IPS-15b (cell line): ENCODE data around the gene PPIL6.
A peak's percentile ranks its signal among the peaks of the same experiment; 100 is the strongest.
"Not testable (repeated sequence)": the region's sequence is repeated elsewhere in the genome, so short reads cannot be mapped to it uniquely, and the experiment has no call there.

Source experiments
- H3K27me3 ChIP-seq: one replicate; pipeline ENCODE4 v1.6.1; 2013; ENCODE audit warnings: low read length; ENCODE audit not compliant: control insufficient read depth, insufficient read depth
- H3K36me3 ChIP-seq: one replicate; pipeline ENCODE4 v1.6.1; 2013; ENCODE audit warnings: low read length; ENCODE audit not compliant: control insufficient read depth, insufficient read depth
- H3K4me1 ChIP-seq: one replicate; pipeline ENCODE4 v1.6.1; 2013; ENCODE audit warnings: mild to moderate bottlenecking, low read length; ENCODE audit not compliant: control insufficient read depth, insufficient read depth
- H3K4me3 ChIP-seq: one replicate; pipeline ENCODE4 v1.5.1; 2013; ENCODE audit warnings: low read depth, low read length
- H3K9ac ChIP-seq: one replicate; pipeline ENCODE4 v1.6.1; 2013; ENCODE audit warnings: low read depth, mild to moderate bottlenecking, low read length
- H3K9me3 ChIP-seq: one replicate; pipeline ENCODE4 v1.6.1; 2013; ENCODE audit warnings: mild to moderate bottlenecking, low read length; ENCODE audit not compliant: control insufficient read depth, insufficient read depth

PPIL6 gene

GRCh38 chr6:109461733-109462526, 21.5 kb upstream of the PPIL6 start:
- Histone ChIP-seq H3K36me3 (peaks cover 20% of the 10 kb centered on the region), H3K9me3 (no peaks in the 10 kb centered on the region), H3K27me3 (no peaks in the 10 kb centered on the region), H3K4me3 (no peak overlapping the region), H3K4me1 (peaks cover 16% of the 10 kb centered on the region), H3K9ac (no peak overlapping the region)

- Histone ChIP-seq H3K4me1 (peaks cover 23% of the 10 kb centered on the region), H3K36me3 (peaks cover 18% of the 10 kb centered on the region)
- not testable (repeated sequence) for H3K9ac ChIP-seq, H3K27me3 ChIP-seq, H3K4me3 ChIP-seq, H3K9me3 ChIP-seq
Measured at GRCh38 chr6:109461205-109461604, 20.8 kb upstream of the PPIL6 start.

GRCh38 chr6:109460161-109460829, 19.9 kb upstream of the PPIL6 start:
- Histone ChIP-seq H3K4me1 (peaks cover 23% of the 10 kb centered on the region), H3K9me3 (no peaks in the 10 kb centered on the region), H3K36me3 (peaks cover 10% of the 10 kb centered on the region), H3K4me3 (no peak overlapping the region), H3K27me3 (no peaks in the 10 kb centered on the region), H3K9ac (no peak overlapping the region)

GRCh38 chr6:109458774-109459531, 18.5 kb upstream of the PPIL6 start:
- Histone ChIP-seq H3K36me3 (peaks cover 10% of the 10 kb centered on the region), H3K9me3 (no peaks in the 10 kb centered on the region), H3K9ac (no peak overlapping the region)

GRCh38 chr6:109457562-109457996, 17.2 kb upstream of the PPIL6 start:
- Histone ChIP-seq H3K27me3 (no peaks in the 10 kb centered on the region), H3K36me3 (peaks cover 18% of the 10 kb centered on the region), H3K9ac (no peak overlapping the region), H3K4me3 (no peak overlapping the region), H3K4me1 (peaks cover 23% of the 10 kb centered on the region), H3K9me3 (no peaks in the 10 kb centered on the region)

More at GRCh38 chr6:109458774-109459531, 18.5 kb upstream of the PPIL6 start:
- Histone ChIP-seq H3K27me3 (no peaks in the 10 kb centered on the region), H3K4me1 (peaks cover 23% of the 10 kb centered on the region), H3K4me3 (no peak overlapping the region)

GRCh38 chr6:109456710-109457561, 16.5 kb upstream of the PPIL6 start:
- Histone ChIP-seq H3K9me3 (no peaks in the 10 kb centered on the region), H3K27me3 (no peaks in the 10 kb centered on the region), H3K9ac (peak overlapping the region; percentile 8), H3K4me1 (peaks cover 23% of the 10 kb centered on the region), H3K36me3 (peaks cover 22% of the 10 kb centered on the region), H3K4me3 (peak overlapping the region; percentile 94)

- H3K36me3 ChIP-seq = peaks cover 27% of the 10 kb centered on the region
- peak overlapping the region; percentile 94 for H3K4me3 ChIP-seq
- H3K9ac ChIP-seq = peak overlapping the region; percentile 54
- peaks cover 23% of the 10 kb centered on the region for H3K4me1 ChIP-seq
- H3K9me3 ChIP-seq = no peaks in the 10 kb centered on the region
- no peaks in the 10 kb centered on the region for H3K27me3 ChIP-seq
Measured at GRCh38 chr6:109456111-109456583, 15.7 kb upstream of the PPIL6 start.

- peaks cover 23% of the 10 kb centered on the region for H3K4me1 ChIP-seq
Measured at GRCh38 chr6:109455437-109456110, 15.1 kb upstream of the PPIL6 start, which contains the start of gene MICAL1. Gene MICAL1 (minus strand): TSS chr6:109455772. CDS start chr6:109454196, 1,576 bp downstream.

GRCh38 chr6:109454496-109455436, 14.3 kb upstream of the PPIL6 start:
- no peaks in the 10 kb centered on the region for H3K27me3 ChIP-seq
- H3K36me3 ChIP-seq = peaks cover 30% of the 10 kb centered on the region
- H3K4me1 ChIP-seq = peaks cover 23% of the 10 kb centered on the region
- no peaks in the 10 kb centered on the region for H3K9me3 ChIP-seq
- H3K4me3 ChIP-seq = peak overlapping the region; percentile 94
- peak overlapping the region; percentile 49 for H3K9ac ChIP-seq

More at GRCh38 chr6:109455437-109456110, 15.1 kb upstream of the PPIL6 start, which contains the start of gene MICAL1:
- Histone ChIP-seq H3K27me3 (no peaks in the 10 kb centered on the region), H3K9ac (peak within 1 kb of the TSS; percentile 54), H3K36me3 (peaks cover 26% of the 10 kb centered on the region), H3K4me3 (peak within 1 kb of the TSS; percentile 94), H3K9me3 (no peaks in the 10 kb centered on the region)
